22Rv1 (cell line): ENCODE data around the gene MTFR1L.
A peak's percentile ranks its signal among the peaks of the same experiment; 100 is the strongest.

Experiments
- H3K27ac ChIP-seq: fragments of 450-650 bp; 2 replicates; pipeline ENCODE4 v1.5.1; 2017
- CTCF ChIP-seq: fragments of 450-650 bp; IDR thresholded peaks from 2 replicates; pipeline ENCODE4 v1.5.1; 2017; ENCODE audit warnings: mild to moderate bottlenecking
- ZFX ChIP-seq: fragments of 450-650 bp; IDR thresholded peaks from 2 replicates; pipeline ENCODE4 v1.6.1; 2017; ENCODE audit warnings: antibody characterized with exemption, borderline replicate concordance

MTFR1L gene

DNA sequence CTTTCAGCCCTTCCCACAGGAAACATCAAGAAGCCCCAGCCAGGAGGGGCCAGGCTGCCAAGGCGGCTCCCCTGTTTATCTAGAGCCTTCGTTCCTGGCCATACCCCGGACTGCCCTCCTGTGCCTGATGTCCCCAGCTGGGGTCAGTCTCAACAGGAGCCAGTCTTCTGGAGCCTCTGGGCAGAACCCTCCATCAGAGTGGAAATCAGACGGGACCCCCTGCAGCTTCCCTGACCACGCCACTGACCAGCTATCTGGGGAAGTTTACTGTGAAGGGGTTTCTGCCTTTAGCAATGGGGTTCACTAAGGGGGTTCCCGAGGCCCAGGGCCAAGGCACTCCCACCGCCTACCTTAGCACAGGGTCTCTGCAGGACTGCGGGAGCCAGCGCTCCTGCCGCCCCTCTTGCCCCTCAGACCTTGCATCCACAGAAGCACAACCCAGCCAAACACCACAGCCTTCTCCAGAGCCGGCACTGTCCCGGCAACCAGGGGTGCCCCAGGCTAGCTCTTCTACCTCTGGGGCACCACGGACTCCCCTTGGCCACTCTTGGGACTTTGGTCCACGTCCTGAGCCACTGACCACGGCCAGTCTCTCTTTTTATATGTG lies 3.5 kb upstream of the MTFR1L start:
- no peak overlapping the region for H3K27ac ChIP-seq
- no peak for TF ChIP-seq CTCF
- TF ChIP-seq ZFX = no peak

DNA sequence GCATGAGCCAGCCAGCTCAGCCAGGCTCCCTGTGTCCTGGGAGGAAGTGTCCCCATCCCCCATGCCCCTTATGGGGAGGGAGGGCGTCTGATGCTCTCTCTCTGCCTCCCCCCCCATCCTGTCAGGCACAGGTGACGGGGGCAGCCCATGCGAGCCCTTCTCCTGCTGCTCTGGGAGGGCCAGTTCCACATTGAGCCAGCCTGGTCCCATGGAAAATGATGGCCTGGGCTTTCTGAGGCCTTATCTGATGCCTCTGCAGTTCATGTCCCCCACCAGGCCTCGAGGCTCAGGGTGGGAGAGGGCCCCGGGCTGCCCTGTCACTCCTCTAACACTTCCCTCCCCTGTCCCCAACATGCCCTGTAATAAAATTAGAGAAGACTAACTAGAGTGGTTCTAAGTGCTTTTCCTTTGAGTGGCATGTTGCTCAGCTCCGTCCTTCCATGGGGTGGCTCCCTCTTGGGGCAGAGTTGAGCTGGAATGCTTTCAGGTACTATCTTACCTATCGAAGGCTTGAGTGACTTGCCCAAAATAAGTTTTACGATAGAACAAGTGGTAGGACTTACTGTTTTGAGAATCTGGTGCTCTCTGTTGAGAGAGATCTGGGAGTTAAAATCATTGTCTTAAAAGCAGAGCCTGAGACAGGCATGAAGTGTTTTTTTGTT lies 1.8 kb upstream of the MTFR1L start:
- TF ChIP-seq CTCF (peak; percentile 50), ZFX (no peak)
- peak overlapping the region; percentile 96 for H3K27ac ChIP-seq

GRCh38 chr1:25818569-25818968 lies 1.2 kb upstream of the MTFR1L start:
- no peak for TF ChIP-seq ZFX
- TF ChIP-seq CTCF = no peak
- peak overlapping the region; percentile 96 for H3K27ac ChIP-seq

DNA sequence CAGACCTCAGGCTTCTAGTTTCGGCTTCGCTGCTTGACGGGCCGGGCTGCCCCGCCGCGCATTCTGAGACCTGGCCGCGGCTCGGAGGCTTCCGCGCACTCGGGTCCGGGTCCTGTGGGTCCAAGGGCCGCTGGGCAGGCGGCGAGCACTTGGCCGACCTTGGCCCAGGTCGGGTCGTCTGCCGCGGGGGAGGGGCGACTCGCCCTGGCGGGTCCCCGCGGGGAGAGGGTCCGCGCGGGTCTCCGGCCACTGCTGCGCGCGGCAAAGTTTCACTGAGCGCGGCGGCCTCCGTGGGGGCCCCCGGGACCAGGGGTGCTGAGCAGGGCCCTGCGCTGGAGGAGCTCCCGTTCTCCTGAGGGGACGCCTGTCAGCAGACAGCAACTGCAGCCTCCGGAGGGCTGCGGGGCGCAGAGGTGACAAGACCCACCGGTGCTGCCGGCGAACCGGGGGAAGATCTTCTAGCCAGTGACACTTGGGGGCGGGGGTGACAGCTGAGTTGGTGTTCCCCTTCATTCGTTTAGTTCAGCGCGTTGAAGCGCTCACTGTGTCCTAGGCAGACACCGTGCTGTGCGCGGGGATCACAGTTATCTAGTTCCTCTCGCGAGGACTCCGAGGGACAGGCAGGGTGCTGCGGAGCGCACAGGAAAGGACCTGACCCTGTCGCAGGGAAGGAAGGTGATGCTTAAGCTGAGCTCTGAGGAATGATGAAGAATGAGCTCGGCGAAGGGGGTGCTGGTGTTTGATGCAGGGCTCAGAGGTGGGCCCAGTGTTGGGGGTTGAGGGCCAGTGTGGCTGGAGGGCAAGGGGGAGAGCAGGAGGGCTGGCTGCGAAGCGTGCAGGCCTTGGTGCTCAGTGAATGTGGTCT lies 725 bp downstream of the MTFR1L start:
- peak overlapping the region; percentile 96 for H3K27ac ChIP-seq
- TF ChIP-seq CTCF = no peak
- no peak for TF ChIP-seq ZFX

DNA sequence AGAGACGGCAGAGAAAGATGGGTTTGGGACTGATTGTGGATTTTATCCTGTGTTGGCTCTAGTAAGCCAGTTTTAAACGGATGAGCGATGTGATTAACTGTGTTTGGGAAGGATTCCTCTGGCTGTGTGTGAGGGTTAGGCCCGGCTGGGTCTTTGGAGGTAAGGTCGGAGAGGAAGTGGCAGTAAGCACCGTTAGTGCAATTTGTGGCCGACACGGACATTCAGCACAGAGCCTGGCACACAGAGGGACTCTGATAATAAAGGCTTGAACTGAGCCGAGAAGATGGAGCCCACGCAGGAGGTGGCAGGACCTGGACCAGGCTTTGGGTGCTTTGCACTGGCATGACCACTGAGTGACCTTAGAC lies 1.3 kb downstream of the MTFR1L start:
- H3K27ac ChIP-seq = peak overlapping the region; percentile 96
- no peak for TF ChIP-seq CTCF
- TF ChIP-seq ZFX = no peak

GRCh38 chr1:25821630-25822091 lies 1.9 kb downstream of the MTFR1L start:
- H3K27ac ChIP-seq = peak overlapping the region; percentile 96
- TF ChIP-seq CTCF = no peak
- TF ChIP-seq ZFX = no peak

- H3K27ac ChIP-seq = no peak overlapping the region
- no peak for TF ChIP-seq CTCF
- TF ChIP-seq ZFX = no peak
Observed at GRCh38 chr1:25825605-25826004, 5.9 kb downstream of the MTFR1L start.
